Measurements from ENCODE around the gene GSTA4. TPM values are rescaled to one million over a fixed set of nuclear protein-coding genes. Genes with fewer than 3 reads are reported as not detected.

Gene GSTA4
- polyA plus RNA-seq, 5 donors: 111 to 170 (median 139) TPM

DNA sequence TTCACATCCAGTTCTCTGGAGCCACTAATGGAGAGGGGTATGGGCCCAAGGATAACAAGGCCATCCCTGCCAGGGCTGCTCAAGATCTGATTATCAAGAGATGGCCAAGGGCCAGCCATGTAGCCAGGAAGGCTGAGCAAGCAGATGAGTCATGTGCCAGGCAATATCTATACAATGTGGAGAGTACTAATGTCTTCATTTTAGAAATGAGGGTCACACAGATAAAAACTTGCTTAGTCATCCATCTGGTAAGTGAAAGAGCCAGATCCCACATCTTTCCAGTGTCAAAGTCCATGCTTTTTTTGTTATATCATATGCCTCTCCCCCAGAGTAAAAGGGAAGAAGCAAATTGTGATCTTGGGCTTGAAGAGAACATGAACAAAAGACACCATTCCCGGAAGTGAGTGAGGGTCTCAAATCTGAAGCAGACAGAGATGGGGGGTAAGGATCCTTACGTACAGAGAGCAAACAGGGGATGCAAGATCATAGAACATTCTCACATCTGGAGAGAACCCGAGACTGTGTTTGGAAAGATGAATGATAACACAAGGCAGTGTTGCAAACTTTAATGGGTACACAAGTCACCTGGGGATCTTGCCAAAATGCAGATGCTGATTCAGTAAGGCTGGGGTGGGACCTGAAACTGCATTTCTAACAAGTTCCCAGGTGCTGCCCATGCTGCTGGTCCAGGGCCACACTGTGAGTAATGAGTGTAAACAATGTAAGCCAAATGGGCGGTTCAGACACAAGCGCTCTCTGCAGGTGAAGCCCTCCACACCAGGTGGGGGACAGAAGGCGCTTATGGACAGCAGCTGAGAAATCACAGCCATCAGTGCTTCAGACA is 65.5 kb downstream of the GSTA4 start:
- DNase-seq: no peak

Other genes with a start within 250 kb of the GSTA4 start
- under 1 TPM in 3 of 5 donors, not detected in 2; 0.22 to 0.51 (median 0.38) TPM for gene GSTA2, start 231.8 kb downstream of the GSTA4 start, polyA plus RNA-seq (ENCODE audit: insufficient read depth in 1 of 5, insufficient read length in 5 of 5, low replicate concordance in 1 of 5)
- gene GSTA1, start 191.5 kb downstream of the GSTA4 start, polyA plus RNA-seq (ENCODE audit: insufficient read depth in 1 of 5, insufficient read length in 5 of 5, low replicate concordance in 1 of 5): 1 to 10 TPM; 1.6 to 9.3 (median 3.7) TPM
- gene GSTA5, start 154.5 kb downstream of the GSTA4 start, polyA plus RNA-seq (ENCODE audit: insufficient read depth in 1 of 5, insufficient read length in 5 of 5, low replicate concordance in 1 of 5): not detected
- gene GSTA3, start 85.6 kb downstream of the GSTA4 start, polyA plus RNA-seq (ENCODE audit: insufficient read depth in 1 of 5, insufficient read length in 5 of 5, low replicate concordance in 1 of 5): 1 to 10 TPM in 3 of 5 donors, under 1 TPM in 2; 0.48 to 2.5 (median 1.3) TPM
- 10 to 100 TPM; 12.6 to 22.5 (median 19.8) TPM for gene CILK1, start 66.5 kb upstream of the GSTA4 start, polyA plus RNA-seq (ENCODE audit: insufficient read depth in 1 of 5, insufficient read length in 5 of 5, low replicate concordance in 1 of 5)
- 100 to 1,000 TPM in 3 of 5 donors, 10 to 100 TPM in 2; 93.4 to 132 (median 108) TPM for gene FBXO9, start 70.1 kb upstream of the GSTA4 start, polyA plus RNA-seq (ENCODE audit: insufficient read depth in 1 of 5, insufficient read length in 5 of 5, low replicate concordance in 1 of 5)
- gene GCM1, start 153.6 kb upstream of the GSTA4 start, polyA plus RNA-seq (ENCODE audit: insufficient read depth in 1 of 5, insufficient read length in 5 of 5, low replicate concordance in 1 of 5): under 1 TPM in 1 of 5 donors, not detected in 4; 0.07 TPM